Stimulated activated CD8-positive, alpha-beta memory T cell treated with anti-CD3 and anti-CD28 coated beads, Interleukin-2, amount 100 ng/mL, for 1 hour (primary cell): ENCODE measurements around the gene VIM.

Experiments
- DNase-seq, 2 donors: peaks; one replicate each; pipeline ENCODE4 v3.0.0-alpha.2; 2020; ENCODE audit warnings: low read depth in 2 of 2

VIM gene

DNA sequence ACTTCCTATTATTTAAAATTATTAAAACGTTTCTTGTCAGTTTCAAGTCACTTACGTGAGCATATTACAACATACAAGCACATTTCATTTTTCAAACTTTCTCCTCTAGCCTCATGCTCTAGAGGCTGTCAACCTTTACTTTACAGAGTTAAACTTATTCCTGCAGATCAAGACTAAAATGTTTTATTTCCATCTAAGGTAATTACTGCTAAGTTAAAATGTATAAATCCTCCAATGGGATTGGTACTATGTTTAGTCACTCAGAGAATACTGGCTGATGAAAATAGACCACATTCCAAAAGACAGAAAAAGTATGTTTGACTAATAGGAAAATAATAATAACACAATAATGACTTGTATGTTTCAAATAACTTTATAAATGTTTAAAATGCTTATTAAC is 18.2 kb upstream of the VIM start:
- no peak for DNase-seq

GRCh38 chr10:17210361-17210760 is 17.7 kb upstream of the VIM start:
- no peak for DNase-seq

GRCh38 chr10:17212802-17213221 is 15.2 kb upstream of the VIM start:
- DNase-seq = no peak

DNA sequence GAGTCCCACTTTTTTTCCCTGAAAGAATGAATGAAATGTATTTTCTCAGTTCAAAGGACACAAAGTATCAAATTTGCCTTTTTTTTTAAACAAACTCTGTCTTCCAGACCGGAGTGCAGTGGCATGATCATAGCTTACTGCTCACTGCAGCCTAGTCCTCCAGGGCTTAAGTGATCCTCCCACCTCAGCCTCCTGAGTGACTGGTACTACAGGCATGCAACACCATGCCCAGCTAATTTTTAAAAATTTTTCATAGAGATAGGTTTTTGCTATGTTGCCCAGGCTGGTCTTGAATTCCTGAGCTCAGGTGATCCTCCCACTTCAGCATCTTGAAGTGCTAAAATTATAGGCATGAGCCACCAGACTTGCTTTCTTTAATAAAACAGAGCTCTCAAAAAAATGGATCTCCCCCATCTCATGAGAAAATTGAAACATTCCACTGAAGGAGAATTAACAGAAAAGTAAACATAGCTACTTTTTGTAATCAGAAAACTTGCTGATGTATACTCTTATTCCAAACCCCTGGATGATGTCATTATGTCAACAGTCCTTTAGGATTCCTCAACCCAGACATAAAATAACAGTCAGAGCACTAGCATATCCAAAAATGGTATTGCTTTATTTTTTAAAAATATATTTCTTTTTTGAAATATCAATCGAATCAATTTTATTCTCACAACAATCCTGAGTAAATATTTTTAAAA is 14.2 kb upstream of the VIM start:
- no peak for DNase-seq

GRCh38 chr10:17214526-17214925 is 13.5 kb upstream of the VIM start:
- no peak for DNase-seq

DNA sequence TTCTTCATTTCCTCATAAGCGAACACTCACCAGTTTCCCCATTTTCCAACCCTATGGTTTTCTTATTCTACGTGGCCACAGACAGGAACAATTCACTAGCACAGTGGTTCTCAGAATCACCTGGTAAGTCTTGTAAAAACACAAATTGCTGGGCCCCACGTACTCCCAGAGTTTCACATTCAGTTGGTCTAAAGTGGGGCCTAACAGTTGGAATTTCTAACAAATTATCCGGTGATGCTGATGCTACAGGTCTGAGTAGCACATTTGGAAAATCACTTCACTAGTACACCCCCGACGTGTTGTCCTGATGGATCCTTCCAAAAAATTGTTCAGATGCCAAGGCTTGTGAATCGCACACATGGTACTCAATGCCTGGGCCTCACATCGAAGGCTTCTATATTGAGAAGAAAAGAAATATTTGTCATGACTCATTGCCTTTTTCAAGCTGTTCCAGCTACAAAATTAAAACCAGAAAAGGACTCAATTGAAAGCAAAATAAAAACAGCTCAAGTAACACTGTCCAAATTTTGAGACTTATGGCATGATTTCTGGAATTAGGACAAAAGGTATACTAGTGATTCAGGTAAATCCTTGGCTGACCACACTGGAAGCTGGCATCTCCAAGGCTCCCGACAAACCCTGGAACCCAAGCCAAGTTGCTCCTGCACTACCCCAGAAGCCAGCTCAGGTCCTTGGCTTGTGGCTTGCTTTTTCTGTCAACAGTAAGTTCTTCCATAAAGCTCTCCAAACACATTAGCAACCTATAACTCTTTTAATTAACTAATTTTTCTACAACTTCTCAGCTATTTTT is 12.9 kb upstream of the VIM start:
- DNase-seq = no peak

- DNase-seq = no peak
Measured at GRCh38 chr10:17215782-17216122, 12.3 kb upstream of the VIM start.

DNA sequence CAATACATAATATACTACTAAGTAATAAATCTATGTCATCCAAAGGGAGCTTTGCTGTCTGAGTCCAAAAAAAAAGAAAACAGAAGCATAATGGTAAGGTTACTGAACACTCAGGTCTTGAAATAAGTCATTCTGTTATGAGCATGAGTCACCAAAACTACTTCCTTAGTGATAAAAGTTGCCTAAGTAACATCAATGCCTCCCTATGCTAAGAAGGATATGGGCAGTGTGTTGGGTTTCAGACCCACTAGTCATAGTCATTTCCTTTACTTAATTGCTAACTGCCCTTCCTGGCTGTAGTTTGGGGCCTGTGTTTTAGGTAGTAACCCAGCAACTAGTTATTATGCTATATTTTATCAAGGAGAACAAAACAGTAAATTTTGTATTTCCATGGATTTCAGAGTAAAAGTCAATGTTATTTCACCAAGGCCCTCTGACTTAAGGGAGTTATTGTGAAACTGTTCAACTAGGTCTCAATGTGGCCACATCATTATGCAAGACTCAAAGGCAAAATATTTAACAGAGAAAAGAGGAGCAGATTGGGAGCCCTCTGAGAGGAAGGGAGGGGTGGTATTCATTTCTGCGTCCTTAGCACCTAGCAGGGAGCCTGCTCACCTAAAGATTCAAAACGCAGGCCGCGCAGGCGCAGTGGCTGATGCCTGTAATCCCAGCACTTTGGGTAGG is 11.7 kb upstream of the VIM start:
- DNase-seq = no peak

DNA sequence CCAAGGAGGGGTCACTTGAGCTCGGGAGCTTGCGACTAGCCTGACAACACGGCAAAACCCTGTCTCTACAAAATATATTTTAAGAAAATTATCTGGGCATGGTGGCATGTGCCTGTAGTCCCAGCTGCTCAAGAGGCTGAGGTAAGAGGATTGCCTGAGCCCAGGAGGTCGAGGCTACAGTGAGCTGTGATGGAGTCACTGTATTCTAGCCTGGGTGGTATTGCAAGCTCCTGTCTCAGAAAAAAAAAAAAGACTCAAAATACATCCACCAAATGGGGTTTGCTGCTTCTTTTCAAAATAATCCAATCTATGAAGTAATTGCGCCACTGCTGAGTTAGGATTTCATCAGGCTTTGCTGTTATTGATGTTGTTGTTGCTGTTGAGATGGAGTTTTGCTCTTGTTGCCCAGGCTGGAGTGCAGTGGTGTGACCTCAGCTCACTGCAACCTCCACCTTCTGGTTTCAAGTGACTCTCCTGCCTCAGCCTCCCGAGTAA is 11.1 kb upstream of the VIM start:
- no peak for DNase-seq

DNA sequence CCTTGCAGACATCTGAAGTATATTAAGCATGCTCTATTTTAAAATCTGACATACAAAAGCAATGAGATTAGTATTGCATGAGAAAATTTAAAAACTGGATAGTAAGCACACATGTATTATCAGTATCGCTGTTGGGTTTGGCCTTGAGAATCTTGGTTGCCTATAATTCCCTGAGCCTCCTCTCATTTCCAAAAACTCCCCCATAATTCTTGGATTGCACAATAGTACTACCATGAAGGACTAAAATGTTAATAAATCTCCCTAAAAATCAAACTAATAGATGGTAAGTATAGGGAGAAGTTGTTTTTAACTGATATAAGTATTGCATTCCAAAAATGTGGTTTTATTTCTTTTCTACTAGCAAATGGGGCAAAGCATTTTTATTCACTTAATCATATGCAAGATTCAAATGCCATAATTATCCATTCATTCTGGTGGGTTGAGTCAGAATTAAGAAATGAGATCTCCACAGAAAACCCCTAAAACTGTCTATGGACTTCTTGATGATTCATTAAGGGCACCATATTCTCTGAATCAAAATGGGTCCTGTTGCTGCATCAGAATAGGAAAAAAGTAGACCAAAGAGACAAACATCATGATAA is 10.3 kb upstream of the VIM start:
- no peak for DNase-seq

- DNase-seq = no peak
Measured at GRCh38 chr10:17219024-17219423, 9.0 kb upstream of the VIM start.

DNA sequence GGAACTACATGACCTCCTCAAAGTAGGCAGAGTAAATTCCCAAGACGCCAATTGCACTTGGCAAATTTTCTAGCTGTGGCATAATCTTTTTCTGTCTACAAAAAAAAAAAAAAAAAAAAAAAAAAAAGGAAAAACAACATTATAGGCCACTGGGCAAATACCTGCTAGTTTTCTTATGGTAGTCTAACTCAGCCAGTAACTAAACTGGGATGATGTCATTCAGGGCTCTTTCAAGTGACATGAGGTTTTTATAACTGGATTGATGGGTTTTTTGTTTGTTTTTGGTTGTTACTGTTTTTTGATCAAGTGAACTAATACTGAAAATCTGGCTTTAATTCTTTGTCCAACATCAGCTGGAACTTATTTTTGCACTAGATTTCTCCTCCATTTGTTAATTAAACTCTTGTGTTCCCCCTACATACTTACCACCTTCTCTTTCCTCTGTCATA is 7.4 kb upstream of the VIM start:
- no peak for DNase-seq

GRCh38 chr10:17222329-17222728 is 5.7 kb upstream of the VIM start:
- no peak for DNase-seq

DNA sequence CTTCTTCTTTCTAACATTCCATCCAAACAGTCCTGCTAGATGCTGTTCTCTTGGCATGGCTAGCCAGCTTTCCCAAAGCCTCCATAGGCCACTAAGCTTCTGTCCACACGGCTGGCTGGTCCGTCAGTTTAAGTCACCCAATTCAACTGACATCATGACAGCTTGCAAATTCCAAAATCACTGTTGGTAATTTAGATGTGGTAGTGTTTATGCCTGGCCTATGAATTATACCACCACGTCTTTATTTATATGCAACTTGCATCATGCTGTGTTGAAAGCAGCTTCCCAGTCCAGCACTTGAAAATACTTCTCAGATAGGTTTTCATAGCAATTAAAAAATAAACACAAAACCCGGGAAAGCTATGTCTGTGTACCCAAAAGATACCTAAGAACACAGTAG is 2.2 kb upstream of the VIM start:
- DNase-seq = no peak

DNA sequence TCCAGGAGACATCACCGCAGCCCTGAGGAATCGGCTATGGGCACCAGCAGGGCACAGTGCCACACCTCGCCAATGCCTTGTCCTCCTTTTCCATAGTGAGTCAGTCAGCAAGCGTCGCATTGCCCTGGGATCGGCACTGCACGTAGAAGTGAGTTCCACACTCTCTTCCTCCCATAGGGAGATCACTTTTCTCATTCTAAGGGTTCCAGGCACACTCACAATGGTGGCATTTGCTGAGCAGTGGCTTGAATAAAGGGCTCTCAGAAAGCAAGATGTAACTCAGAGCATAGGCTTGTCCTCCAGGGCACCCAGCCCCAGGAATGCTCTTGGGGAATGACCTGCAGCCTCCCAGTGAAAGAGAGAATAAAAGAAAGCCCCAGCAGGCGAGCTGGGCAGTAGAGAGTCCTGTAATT is 1.1 kb upstream of the VIM start:
- no peak for DNase-seq

- no peak for DNase-seq
Measured at GRCh38 chr10:17227367-17228090, 512 bp upstream of the VIM start.

GRCh38 chr10:17229016-17229716 is 1.1 kb downstream of the VIM start:
- DNase-seq = peak; percentile 69 to 79

DNA sequence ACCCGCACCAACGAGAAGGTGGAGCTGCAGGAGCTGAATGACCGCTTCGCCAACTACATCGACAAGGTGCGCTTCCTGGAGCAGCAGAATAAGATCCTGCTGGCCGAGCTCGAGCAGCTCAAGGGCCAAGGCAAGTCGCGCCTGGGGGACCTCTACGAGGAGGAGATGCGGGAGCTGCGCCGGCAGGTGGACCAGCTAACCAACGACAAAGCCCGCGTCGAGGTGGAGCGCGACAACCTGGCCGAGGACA is 1.6 kb downstream of the VIM start:
- no peak for DNase-seq

GRCh38 chr10:17229967-17230682 is 2.1 kb downstream of the VIM start:
- peak; percentile 77 for DNase-seq

- DNase-seq = no peak
Measured at GRCh38 chr10:17231788-17232187, 3.7 kb downstream of the VIM start.
